ENCODE data around the gene DOCK1. TPM values are rescaled to one million over a fixed set of nuclear protein-coding genes. Genes with fewer than 3 reads are reported as not detected.

DOCK1 gene
- total RNA-seq, 1 donor from 2014 or later = 44.9 TPM

DNA sequence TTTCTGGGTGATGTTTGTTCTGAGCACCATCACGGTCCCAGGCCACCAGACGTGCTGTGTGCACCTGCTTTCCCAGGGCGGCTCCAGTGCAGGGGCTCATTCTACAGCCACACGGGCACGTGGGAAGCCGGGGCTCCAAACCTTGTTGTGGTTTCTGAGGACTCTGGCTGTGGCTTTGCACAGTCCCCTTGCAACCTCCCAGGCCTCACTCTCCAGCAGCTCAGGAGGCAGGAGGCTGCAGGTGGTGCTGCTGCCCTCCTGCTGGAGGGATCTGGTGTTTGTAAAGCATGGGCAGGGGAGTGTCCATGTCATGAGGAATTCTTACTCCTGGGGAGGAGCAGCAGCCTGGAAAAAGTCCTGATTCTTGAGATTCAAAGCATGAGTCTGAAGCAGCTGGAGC lies 236.9 kb downstream of the DOCK1 start:
- no peak for DNase-seq (ENCODE audit: low spot score)

DNA sequence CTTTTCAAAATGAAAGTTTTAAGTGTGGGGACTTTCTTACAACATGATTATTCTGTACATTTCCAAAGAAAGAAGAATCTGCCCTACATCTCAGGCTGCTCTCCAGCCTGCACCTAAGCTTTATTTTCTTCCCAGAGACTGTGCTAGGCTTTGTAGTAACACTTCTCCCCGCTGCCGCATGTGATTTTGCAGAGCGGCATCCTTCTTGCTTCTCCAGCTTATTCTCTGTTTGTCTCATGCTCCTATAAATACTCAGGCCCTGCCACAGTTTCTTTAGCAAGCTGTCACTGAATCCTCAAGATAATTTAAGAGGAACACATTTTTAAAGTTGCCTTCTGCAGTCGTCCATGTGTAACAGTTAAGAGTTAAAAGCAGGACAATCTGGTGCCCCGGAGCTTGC lies 237.6 kb downstream of the DOCK1 start:
- no peak for DNase-seq (ENCODE audit: low spot score)

- no peak for DNase-seq (ENCODE audit: low spot score)
Measured at GRCh38 chr10:127145173-127145572, 239.9 kb downstream of the DOCK1 start.

- no peak for DNase-seq (ENCODE audit: low spot score)
Measured at GRCh38 chr10:127146661-127147060, 241.4 kb downstream of the DOCK1 start.

- no peak for DNase-seq (ENCODE audit: low spot score)
Measured at GRCh38 chr10:127148066-127148932, 243.1 kb downstream of the DOCK1 start.

GRCh38 chr10:127148933-127149220 lies 243.6 kb downstream of the DOCK1 start:
- no peak for DNase-seq (ENCODE audit: low spot score)

DNA sequence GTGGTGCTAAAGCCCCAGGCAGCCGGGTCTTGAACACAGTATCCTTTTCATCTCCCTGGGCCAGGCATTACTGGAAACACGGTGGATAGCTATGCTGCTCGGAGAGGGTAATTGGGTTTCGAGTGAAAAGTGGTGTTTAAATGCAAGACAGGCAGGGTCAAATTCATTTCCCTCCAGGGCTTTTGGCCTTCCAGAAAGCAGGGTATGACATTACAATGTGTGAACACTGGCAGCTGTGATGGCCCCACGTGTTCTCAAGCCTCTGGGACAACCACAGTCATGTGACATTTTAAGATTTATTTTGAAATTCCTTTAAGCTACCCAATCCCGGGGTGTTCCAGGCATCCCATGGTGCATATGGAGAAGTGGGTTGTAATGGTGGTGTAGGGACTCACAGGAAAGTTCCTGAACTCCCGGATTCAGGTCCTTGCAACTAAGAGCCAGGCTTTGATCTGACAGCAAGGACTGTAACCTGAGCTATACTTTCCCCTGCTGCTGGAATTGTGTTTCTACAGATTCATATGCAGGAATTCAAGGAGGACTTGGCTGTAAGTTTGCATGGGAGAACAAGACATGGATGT lies 244.4 kb downstream of the DOCK1 start:
- DNase-seq (ENCODE audit: low spot score) = no peak

GRCh38 chr10:127150136-127150535 lies 244.9 kb downstream of the DOCK1 start:
- DNase-seq (ENCODE audit: low spot score) = no peak

DNA sequence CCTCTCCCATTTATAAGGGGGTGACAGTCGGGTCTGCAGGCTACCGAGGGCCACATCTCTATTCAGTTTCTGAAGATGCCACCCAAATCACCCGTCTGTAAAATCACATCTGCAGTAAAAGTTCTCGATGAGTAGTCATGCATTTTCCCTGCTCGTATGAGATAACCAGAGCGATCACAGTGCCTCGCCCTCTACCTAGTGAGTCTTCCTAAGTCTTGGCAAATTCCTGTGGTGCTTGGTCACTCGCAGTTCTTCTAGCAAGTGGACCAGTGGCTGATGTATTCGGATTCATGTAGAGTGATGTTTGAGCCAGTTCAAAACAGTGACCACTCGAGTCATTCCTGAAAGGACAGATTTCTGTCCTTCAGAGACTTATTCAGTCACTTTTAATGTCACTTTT lies 246.3 kb downstream of the DOCK1 start:
- no peak for DNase-seq (ENCODE audit: low spot score)

GRCh38 chr10:127151981-127152699 lies 246.9 kb downstream of the DOCK1 start:
- DNase-seq (ENCODE audit: low spot score) = no peak

DNA sequence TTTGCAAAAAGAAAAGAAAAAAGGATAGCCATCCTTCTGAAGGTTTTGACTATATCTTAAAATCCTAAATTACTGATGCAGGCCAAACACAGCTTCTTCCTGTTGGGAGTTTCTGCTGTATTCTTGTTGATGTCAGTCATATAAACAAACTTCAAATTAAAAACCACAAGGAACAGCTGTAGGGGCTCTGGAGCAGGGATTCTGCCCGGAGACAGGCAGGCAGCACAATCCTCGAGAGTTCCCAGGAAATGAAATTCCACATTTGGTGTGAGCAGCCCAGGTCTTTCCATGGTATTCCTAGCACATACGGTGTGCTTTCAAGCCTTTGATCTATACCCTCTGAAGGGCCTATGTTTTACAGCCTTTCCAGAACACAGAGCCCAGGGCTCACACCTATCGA lies 248.0 kb downstream of the DOCK1 start:
- DNase-seq (ENCODE audit: low spot score) = no peak

DNA sequence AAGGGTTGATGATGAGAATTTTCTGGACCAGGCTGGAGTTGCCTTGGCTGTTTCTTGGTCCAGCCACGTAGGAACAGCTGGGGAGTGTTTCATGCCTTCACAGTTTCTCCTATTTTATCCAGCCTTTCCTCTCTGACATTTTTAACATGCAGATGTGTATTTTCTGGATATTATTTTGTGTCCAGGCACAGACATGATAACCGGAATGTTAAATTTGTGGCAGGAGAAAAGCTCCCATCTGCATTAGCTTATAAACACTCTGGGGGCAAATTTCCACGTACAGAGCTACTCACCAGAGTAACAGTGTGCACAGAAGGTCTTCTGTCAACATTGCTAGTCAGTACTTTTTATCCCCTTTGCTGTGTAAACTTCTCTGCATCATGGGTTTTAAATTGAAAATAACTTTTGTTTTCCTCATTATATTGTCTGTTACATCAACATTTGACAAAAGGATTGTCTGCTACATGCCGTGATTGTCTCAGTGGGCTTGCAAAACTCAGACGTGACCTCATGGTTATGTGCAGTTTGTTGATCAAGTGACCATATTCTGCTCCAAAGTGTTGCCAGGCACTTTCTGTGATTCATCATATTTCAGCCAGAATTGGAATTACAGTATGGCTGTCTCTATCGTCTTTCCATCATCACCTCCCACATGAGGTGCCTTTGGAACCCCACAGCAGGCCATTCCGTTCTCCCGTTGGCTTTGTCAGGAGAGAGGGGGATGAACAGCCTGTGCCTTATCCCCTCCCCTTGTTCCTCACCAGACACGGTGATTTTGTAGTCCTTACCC lies 249.8 kb downstream of the DOCK1 start:
- no peak for DNase-seq (ENCODE audit: low spot score)

- DNase-seq (ENCODE audit: low spot score) = no peak
Measured at GRCh38 chr10:127157089-127157488, 251.9 kb downstream of the DOCK1 start.

DNA sequence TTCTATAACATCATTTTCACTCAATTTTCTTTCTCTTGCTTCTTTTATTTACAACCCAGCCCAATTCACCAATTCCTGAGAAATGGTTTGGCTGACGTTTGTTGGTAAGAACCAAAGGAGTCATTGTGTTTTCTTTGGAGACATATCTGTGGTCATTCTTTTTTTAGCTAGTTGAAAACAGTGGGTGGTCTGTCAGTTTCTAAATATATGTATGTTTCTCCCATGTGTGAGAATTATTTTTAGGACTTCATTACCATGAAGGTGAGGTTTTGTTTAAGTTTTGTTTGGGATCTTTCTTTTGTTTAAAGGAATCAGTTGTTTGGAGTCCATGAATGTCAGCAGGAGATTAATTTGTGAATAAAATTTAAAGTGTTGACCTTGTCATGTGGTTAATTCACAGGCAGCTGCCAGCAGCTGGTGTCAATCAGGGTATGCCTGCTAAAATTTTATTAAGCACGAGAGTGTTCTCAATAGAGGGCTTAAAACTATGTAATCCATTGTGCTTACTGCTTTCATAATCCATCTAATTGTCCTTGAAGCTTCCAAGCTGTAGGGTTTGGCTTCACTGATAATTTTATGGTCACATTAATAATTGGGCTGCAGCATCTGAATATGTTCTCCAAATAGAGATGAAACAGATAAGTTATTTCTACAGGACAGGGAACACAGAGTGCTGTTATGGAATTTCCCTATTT lies 252.4 kb downstream of the DOCK1 start:
- no peak for DNase-seq (ENCODE audit: low spot score)

DNA sequence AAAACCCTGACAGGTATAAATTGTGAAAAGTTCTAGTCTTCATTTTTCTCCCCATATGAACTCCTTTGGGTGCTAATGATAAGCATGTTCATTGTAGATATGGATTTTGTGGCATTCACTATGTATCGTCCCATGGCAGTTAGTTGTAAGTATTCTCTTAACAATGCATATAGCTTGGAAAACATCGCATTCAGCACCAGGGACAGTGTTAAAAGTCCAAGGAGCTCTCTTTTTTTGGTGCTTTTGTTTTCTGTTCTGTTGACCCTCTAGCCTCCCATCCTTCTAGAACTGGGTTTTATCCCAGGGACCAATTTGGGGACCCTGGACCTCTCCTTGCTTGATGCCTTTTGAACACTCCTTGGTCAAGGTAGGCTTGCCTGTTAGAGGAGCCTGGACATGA lies 253.4 kb downstream of the DOCK1 start:
- DNase-seq (ENCODE audit: low spot score) = no peak

GRCh38 chr10:127159648-127160245 lies 254.5 kb downstream of the DOCK1 start:
- no peak for DNase-seq (ENCODE audit: low spot score)

GRCh38 chr10:127161482-127161881 lies 256.3 kb downstream of the DOCK1 start:
- no peak for DNase-seq (ENCODE audit: low spot score)

DNA sequence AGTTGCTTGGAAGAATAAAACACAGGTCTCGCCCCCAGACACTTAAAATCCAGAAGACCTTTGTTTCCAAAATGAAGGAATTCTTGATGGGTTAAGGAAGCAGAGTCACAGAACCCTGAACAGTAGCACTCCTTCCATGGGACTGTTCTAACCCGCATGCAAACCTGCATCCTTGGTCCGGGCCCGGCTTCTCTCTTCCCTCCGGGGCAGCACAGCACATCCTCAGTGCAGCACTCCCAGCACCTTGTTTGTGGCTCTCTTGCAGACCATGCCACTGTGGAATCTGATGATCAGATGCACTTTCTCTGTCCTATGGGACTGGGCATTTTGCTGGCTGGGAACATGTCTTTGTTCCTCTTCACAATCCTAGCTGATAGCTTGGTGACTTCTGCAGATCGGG lies 257.6 kb downstream of the DOCK1 start:
- DNase-seq (ENCODE audit: low spot score) = no peak

- DNase-seq (ENCODE audit: low spot score) = no peak
Measured at GRCh38 chr10:127168261-127168660, 263.0 kb downstream of the DOCK1 start.

GRCh38 chr10:127174866-127175265 lies 269.6 kb downstream of the DOCK1 start:
- no peak for DNase-seq (ENCODE audit: low spot score)
